Prostate gland (tissue), 2 donors: ENCODE results near the gene TIMP2. TPM values are rescaled to one million over a fixed set of nuclear protein-coding genes. Genes with fewer than 3 reads are reported as not detected.
"Not testable (repeated sequence)": the region's sequence is repeated elsewhere in the genome, so short reads cannot be mapped to it uniquely, and the experiment has no call there.

ENCODE experiments used
- DNase-seq: peaks from one replicate; pipeline ENCODE4 v3.0.0-alpha.2; 2019; ENCODE audit warnings: low spot score
- H3K27ac ChIP-seq, 2 donors: fragments of 200-600 bp; sonication (generic); 2 replicates each; pipeline ENCODE4 v1.5.1; 2017 to 2019
- H3K27me3 ChIP-seq: fragments of 200-600 bp; sonication (generic); replicated peaks from 2 replicates; pipeline ENCODE4 v1.5.1; 2019; ENCODE audit not compliant: insufficient read depth
- H3K36me3 ChIP-seq, 2 donors: fragments of 200-600 bp; sonication (generic); 1 replicate in 1 of 2; 2 replicates in 1 of 2; pipeline versions ENCODE4 v1.5.1 to v1.8.1; 2017 to 2019
- H3K4me1 ChIP-seq: fragments of 200-600 bp; sonication (generic); replicated peaks from 2 replicates; pipeline ENCODE4 v1.5.1; 2019
- H3K4me3 ChIP-seq, 2 donors: fragments of 200-600 bp; sonication (generic); 2 replicates each; pipeline ENCODE4 v1.5.1; 2017 to 2019
- H3K9me3 ChIP-seq: fragments of 200-600 bp; sonication (generic); 2 replicates; pipeline ENCODE4 v1.5.1; 2017
- CTCF ChIP-seq, 4 experiments: fragments of 200-600 bp in 2 of 4; fragments of 450-650 bp in 2 of 4; sonication (generic) in 2 of 4; IDR thresholded peaks; 1 replicate in 3 of 4; 2 replicates in 1 of 4; pipeline ENCODE4 v1.5.1; 2016 to 2019; ENCODE audit warnings: antibody characterized with exemption in 4 of 4, mild to moderate bottlenecking in 2 of 4, moderate library complexity in 2 of 4
- POLR2A ChIP-seq: fragments of 450-650 bp; IDR thresholded peaks from one replicate; pipeline ENCODE4 v1.6.1; 2016; ENCODE audit warnings: antibody characterized with exemption, mild to moderate bottlenecking
- POLR2AphosphoS5 ChIP-seq: sonication (generic); formaldehyde crosslinking; IDR thresholded peaks from one replicate; pipeline ENCODE4 v1.6.1; 2017; ENCODE audit warnings: antibody characterized with exemption
- WGBS: methylation state at CpG from one replicate; pipeline ENCODE4 v1.1.5; 2018; 5-methylcytosine and 5-hydroxymethylcytosine counted together
- intact Hi-C: fragments of 100-400 bp; cut with DNase I; formaldehyde crosslinking; loops from one replicate; pipeline ENCODE4 v1.14.2; 2022
- total RNA-seq, 2 donors: library from RNA; depleted of rRNA; stranded (reverse); fragments of >200 nt; gene quantifications; one replicate each; pipeline ENCODE4 v1.1.0, GENCODE V29; 2016

TIMP2 gene
- total RNA-seq, 2 donors from 2014 or later = 54.5 to 500 TPM

GRCh38 chr17:78872486-78872885, 52.7 kb downstream of the TIMP2 start:
- Histone ChIP-seq H3K4me1 (no peaks in the 10 kb centered on the region), H3K9me3 (no peaks in the 10 kb centered on the region), H3K27ac (no peak overlapping the region), H3K4me3 (no peak overlapping the region), H3K27me3 (no peaks in the 10 kb centered on the region), H3K36me3 (no peaks in the 10 kb centered on the region)
- TF ChIP-seq POLR2AphosphoS5 (no peak), CTCF (IDR thresholded peaks at IDR 0.05) (no peak), POLR2A (no peak)
- WGBS = 85% methylated on average over 6 of the region's 6 CpGs
- DNase-seq = no peak
- intact Hi-C loops = no loop called here

- TF ChIP-seq POLR2A (no peak), POLR2AphosphoS5 (no peak), CTCF (IDR thresholded peaks at IDR 0.05) (no peak)
- no peaks in the 10 kb centered on the region for H3K4me1 ChIP-seq
- no peak overlapping the region for H3K27ac ChIP-seq
- DNase-seq = no peak
- no peaks in the 10 kb centered on the region for H3K27me3 ChIP-seq
- 76% methylated on average over 15 of the region's 15 CpGs for WGBS
- H3K9me3 ChIP-seq = no peaks in the 10 kb centered on the region
- no peak overlapping the region for H3K4me3 ChIP-seq
- intact Hi-C loops = no loop called here
- no peaks in the 10 kb centered on the region for H3K36me3 ChIP-seq
Measured at GRCh38 chr17:78870621-78871020, 54.6 kb downstream of the TIMP2 start.

GRCh38 chr17:78868391-78868790, 56.8 kb downstream of the TIMP2 start:
- no peak for DNase-seq
- Histone ChIP-seq H3K9me3 (no peaks in the 10 kb centered on the region), H3K27ac (no peak overlapping the region), H3K27me3 (no peaks in the 10 kb centered on the region), H3K4me1 (no peaks in the 10 kb centered on the region), H3K36me3 (no peaks in the 10 kb centered on the region), H3K4me3 (no peak overlapping the region)
- WGBS = 78% methylated on average over 7 of the region's 7 CpGs
- TF ChIP-seq CTCF (IDR thresholded peaks at IDR 0.05) = no peak
- intact Hi-C loops = no loop called here

- H3K4me1 ChIP-seq, H3K36me3 ChIP-seq, intact Hi-C loops, H3K9me3 ChIP-seq, H3K27ac ChIP-seq, DNase-seq, H3K27me3 ChIP-seq, H3K4me3 ChIP-seq: not testable (repeated sequence)
- WGBS = 70% methylated on average over 3 of the region's 3 CpGs
Measured at GRCh38 chr17:78867046-78867445, 58.1 kb downstream of the TIMP2 start.

- intact Hi-C loops = loop anchor here (1.0 kb wide), 1 partner anchor 104 kb away; no protein-coding TSS in a partner anchor
- 25% methylated on average over 19 of the region's 19 CpGs for WGBS
- Histone ChIP-seq H3K9me3 (no peaks in the 10 kb centered on the region), H3K36me3 (no peaks in the 10 kb centered on the region), H3K4me1 (no peaks in the 10 kb centered on the region), H3K4me3 (no peak overlapping the region), H3K27ac (peak overlapping the region in 1 of 2 donors; percentile 15), H3K27me3 (no peaks in the 10 kb centered on the region)
- TF ChIP-seq POLR2AphosphoS5 = peak; percentile 73
- TF ChIP-seq CTCF (IDR thresholded peaks at IDR 0.05) = peak; percentile 31 to 90 (median 78)
- no peak for TF ChIP-seq POLR2A
- peak; percentile 65 for DNase-seq
Measured at GRCh38 chr17:78865682-78866390, 59.4 kb downstream of the TIMP2 start.
